HCT116 (cell line): ENCODE results near the gene CHN1.

ENCODE experiments used
- CTCF ChIP-seq, 3 experiments: fragments of 200-600 bp in 1 of 3; sonication (generic) in 1 of 3; IDR thresholded peaks in 2 of 3; conservative IDR thresholded peaks in 1 of 3; 2 replicates each; pipeline ENCODE4 v1.5.1; 2012 to 2017; ENCODE audit warnings: low read depth in 2 of 3, low read length in 2 of 3, antibody characterized with exemption in 1 of 3, borderline replicate concordance in 1 of 3, control low read depth in 1 of 3, mild to moderate bottlenecking in 1 of 3, mixed read lengths in 1 of 3, mixed run types in 1 of 3, moderate library complexity in 1 of 3; ENCODE audit not compliant: insufficient read depth in 1 of 3
- ELF1 ChIP-seq: IDR thresholded peaks from 2 replicates; pipeline ENCODE4 v1.6.1; 2012; ENCODE audit warnings: low read depth, borderline replicate concordance
- EZH2 ChIP-seq: fragments of 200-600 bp; sonication (generic); IDR thresholded peaks from 2 replicates; pipeline ENCODE4 v1.6.1; 2017; ENCODE audit warnings: antibody characterized with exemption, mixed run types
- EZH2phosphoT487 ChIP-seq: fragments of 200-600 bp; IDR thresholded peaks from 2 replicates; pipeline ENCODE4 v1.6.1; 2018; ENCODE audit warnings: antibody characterized with exemption, borderline replicate concordance
- JUND ChIP-seq: IDR thresholded peaks from 2 replicates; pipeline ENCODE4 v1.6.1; 2012
- POLR2A ChIP-seq: IDR thresholded peaks from 2 replicates; pipeline ENCODE4 v1.7.0; 2011; ENCODE audit warnings: borderline replicate concordance; ENCODE audit not compliant: insufficient read depth, insufficient read length; ENCODE audit errors: extremely low read depth
- POLR2AphosphoS5 ChIP-seq: IDR thresholded peaks from 2 replicates; pipeline ENCODE4 v1.6.1; 2011; ENCODE audit warnings: mild to moderate bottlenecking, low read depth, low read length, moderate library complexity
- RAD21 ChIP-seq: IDR thresholded peaks from 2 replicates; pipeline ENCODE4 v1.6.1; 2012; ENCODE audit warnings: low read depth, mild to moderate bottlenecking
- TCF7L2 ChIP-seq: IDR thresholded peaks from 2 replicates; pipeline ENCODE4 v1.7.0; 2011; ENCODE audit warnings: borderline replicate concordance, inconsistent platforms; ENCODE audit not compliant: insufficient read depth, insufficient read length; ENCODE audit errors: extremely low read depth
- YY1 ChIP-seq: IDR thresholded peaks from 2 replicates; pipeline ENCODE4 v1.6.1; 2011; ENCODE audit warnings: low read length, low read depth, moderate library complexity, mild to moderate bottlenecking; ENCODE audit not compliant: insufficient replicate concordance; ENCODE audit errors: extremely low read depth
- ZFX ChIP-seq: fragments of 450-650 bp; IDR thresholded peaks from 2 replicates; pipeline ENCODE4 v1.6.1; 2017
- ZNF274 ChIP-seq: fragments of 200-500 bp; sonication (Bioruptor generic); IDR thresholded peaks from 2 replicates; pipeline ENCODE4 v1.6.1; 2014; ENCODE audit warnings: mild to moderate bottlenecking, low read depth, low read length, inconsistent platforms
- TF ChIP-seq, protein P1 (sequence below): IDR thresholded peaks from 2 replicates; pipeline ENCODE4 v1.6.1; 2012; ENCODE audit warnings: low read depth

- TF ChIP-seq POLR2A (no peak), POLR2AphosphoS5 (no peak), CTCF (IDR thresholded peaks at IDR 0.05 in 2 of 3, conservative IDR thresholded peaks at IDR 0.05 in 1 of 3; ENCODE audit: borderline replicate concordance in 1 of 3, insufficient read depth in 1 of 3, low read depth in 2 of 3, low read length in 2 of 3) (no peak), YY1 (no peak), EZH2 (no peak), ZNF274 (no peak), ELF1 (no peak), RAD21 (no peak), EZH2phosphoT487 (no peak), ZFX (no peak), JUND (no peak), TCF7L2 (no peak)
- TF ChIP-seq, protein P1, sequence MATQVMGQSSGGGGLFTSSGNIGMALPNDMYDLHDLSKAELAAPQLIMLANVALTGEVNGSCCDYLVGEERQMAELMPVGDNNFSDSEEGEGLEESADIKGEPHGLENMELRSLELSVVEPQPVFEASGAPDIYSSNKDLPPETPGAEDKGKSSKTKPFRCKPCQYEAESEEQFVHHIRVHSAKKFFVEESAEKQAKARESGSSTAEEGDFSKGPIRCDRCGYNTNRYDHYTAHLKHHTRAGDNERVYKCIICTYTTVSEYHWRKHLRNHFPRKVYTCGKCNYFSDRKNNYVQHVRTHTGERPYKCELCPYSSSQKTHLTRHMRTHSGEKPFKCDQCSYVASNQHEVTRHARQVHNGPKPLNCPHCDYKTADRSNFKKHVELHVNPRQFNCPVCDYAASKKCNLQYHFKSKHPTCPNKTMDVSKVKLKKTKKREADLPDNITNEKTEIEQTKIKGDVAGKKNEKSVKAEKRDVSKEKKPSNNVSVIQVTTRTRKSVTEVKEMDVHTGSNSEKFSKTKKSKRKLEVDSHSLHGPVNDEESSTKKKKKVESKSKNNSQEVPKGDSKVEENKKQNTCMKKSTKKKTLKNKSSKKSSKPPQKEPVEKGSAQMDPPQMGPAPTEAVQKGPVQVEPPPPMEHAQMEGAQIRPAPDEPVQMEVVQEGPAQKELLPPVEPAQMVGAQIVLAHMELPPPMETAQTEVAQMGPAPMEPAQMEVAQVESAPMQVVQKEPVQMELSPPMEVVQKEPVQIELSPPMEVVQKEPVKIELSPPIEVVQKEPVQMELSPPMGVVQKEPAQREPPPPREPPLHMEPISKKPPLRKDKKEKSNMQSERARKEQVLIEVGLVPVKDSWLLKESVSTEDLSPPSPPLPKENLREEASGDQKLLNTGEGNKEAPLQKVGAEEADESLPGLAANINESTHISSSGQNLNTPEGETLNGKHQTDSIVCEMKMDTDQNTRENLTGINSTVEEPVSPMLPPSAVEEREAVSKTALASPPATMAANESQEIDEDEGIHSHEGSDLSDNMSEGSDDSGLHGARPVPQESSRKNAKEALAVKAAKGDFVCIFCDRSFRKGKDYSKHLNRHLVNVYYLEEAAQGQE, result no peak
Observed at GRCh38 chr2:174945601-174946260, 59.5 kb downstream of the CHN1 start.
